HEK293 (cell line): ENCODE data around the gene TMEM150B.
A peak's percentile ranks its signal among the peaks of the same experiment; 100 is the strongest.

Source experiments
- CTCF ChIA-PET: fragments of 350-600 bp; formaldehyde crosslinking; extraction: SDS; loops from one replicate; lab custom pipeline; 2021; ENCODE audit warnings: antibody characterized with exemption; lab: Yijun Ruan, JAX
- POLR2A ChIA-PET: fragments of 300-600 bp; formaldehyde crosslinking; extraction: SDS; loops from one replicate; lab custom pipeline; 2020; ENCODE audit warnings: antibody characterized with exemption, inconsistent platforms; lab: Yijun Ruan, JAX
- H3K27ac ChIP-seq: fragments of 200-500 bp; sonication (Bioruptor generic); 2 replicates; pipeline ENCODE4 v1.5.1; 2014; ENCODE audit warnings: low read depth, low read length, control low read depth, inconsistent platforms; ENCODE audit errors: extremely low read depth
- H3K36me3 ChIP-seq, 2 experiments: fragments of 200-500 bp in 1 of 2; sonication (Bioruptor generic) in 1 of 2; 1 replicate in 1 of 2; 2 replicates in 1 of 2; pipeline ENCODE4 v1.5.1; 2014 to 2017; ENCODE audit warnings: inconsistent platforms in 2 of 2, low read length in 2 of 2; ENCODE audit not compliant: control insufficient read depth in 2 of 2, insufficient read depth in 1 of 2
- H3K4me1 ChIP-seq: fragments of 200-500 bp; sonication (Bioruptor generic); 2 replicates; pipeline ENCODE4 v1.5.1; 2014; ENCODE audit warnings: mild to moderate bottlenecking, low read length, inconsistent platforms; ENCODE audit not compliant: control insufficient read depth, insufficient read depth
- H3K4me3 ChIP-seq: 2 replicates; pipeline ENCODE4 v1.5.1; 2011; ENCODE audit warnings: low read depth, mild to moderate bottlenecking, control low read depth, low read length, moderate library complexity
- H3K9me3 ChIP-seq: fragments of 200-500 bp; sonication (Bioruptor generic); 2 replicates; pipeline ENCODE4 v1.5.1; 2014; ENCODE audit warnings: low read depth, low read length, inconsistent platforms; ENCODE audit not compliant: control insufficient read depth, insufficient read depth
- AEBP2 ChIP-seq: fragments of 450-650 bp; formaldehyde crosslinking; IDR thresholded peaks from 2 replicates; pipeline ENCODE4 v1.5.1; 2016; ENCODE audit warnings: missing biosample characterization, missing genetic modification characterization, borderline replicate concordance
- EGR2 ChIP-seq: fragments of 450-650 bp; formaldehyde crosslinking; IDR thresholded peaks from 2 replicates; pipeline ENCODE4 v1.5.1; 2016; ENCODE audit warnings: low read depth, missing biosample characterization, missing genetic modification characterization
- GLI4 ChIP-seq: fragments of 450-650 bp; formaldehyde crosslinking; IDR thresholded peaks from 2 replicates; pipeline ENCODE4 v1.5.1; 2016; ENCODE audit warnings: missing biosample characterization, missing genetic modification characterization
- IKZF3 ChIP-seq: fragments of 450-650 bp; IDR thresholded peaks from 2 replicates; pipeline ENCODE4 v1.5.0; 2018; ENCODE audit warnings: missing biosample characterization, mild to moderate bottlenecking, missing genetic modification characterization, moderate library complexity
- KLF16 ChIP-seq: fragments of 450-650 bp; formaldehyde crosslinking; IDR thresholded peaks from 2 replicates; pipeline ENCODE4 v1.5.1; 2017; ENCODE audit warnings: missing biosample characterization, missing genetic modification characterization
- KLF8 ChIP-seq: fragments of 450-650 bp; formaldehyde crosslinking; IDR thresholded peaks from 2 replicates; pipeline ENCODE4 v1.5.1; 2016; ENCODE audit warnings: missing biosample characterization, missing genetic modification characterization
- ZFHX2 ChIP-seq: fragments of 450-650 bp; formaldehyde crosslinking; conservative IDR thresholded peaks from 2 replicates; pipeline ENCODE4 v1.5.1; 2016; ENCODE audit warnings: missing biosample characterization, missing genetic modification characterization
- ZNF23 ChIP-seq: fragments of 450-650 bp; formaldehyde crosslinking; IDR thresholded peaks from 2 replicates; pipeline ENCODE4 v1.5.1; 2016; ENCODE audit warnings: missing biosample characterization, missing genetic modification characterization, borderline replicate concordance
- ZNF239 ChIP-seq: fragments of 450-650 bp; formaldehyde crosslinking; IDR thresholded peaks from 2 replicates; pipeline ENCODE4 v1.5.1; 2016; ENCODE audit warnings: missing biosample characterization, missing genetic modification characterization
- ZNF311 ChIP-seq: fragments of 450-650 bp; formaldehyde crosslinking; IDR thresholded peaks from 2 replicates; pipeline ENCODE4 v1.5.1; 2017; ENCODE audit warnings: missing biosample characterization, missing genetic modification characterization, borderline replicate concordance
- ZNF335 ChIP-seq: fragments of 450-650 bp; formaldehyde crosslinking; conservative IDR thresholded peaks from 2 replicates; pipeline ENCODE4 v1.5.1; 2016; ENCODE audit warnings: missing biosample characterization, missing genetic modification characterization
- ZNF530 ChIP-seq: fragments of 450-650 bp; formaldehyde crosslinking; IDR thresholded peaks from 2 replicates; pipeline ENCODE4 v1.5.1; 2016; ENCODE audit warnings: low read depth, missing biosample characterization, missing genetic modification characterization
- ZNF623 ChIP-seq: fragments of 450-650 bp; formaldehyde crosslinking; IDR thresholded peaks from 2 replicates; pipeline ENCODE4 v1.5.1; 2016; ENCODE audit warnings: missing biosample characterization, missing genetic modification characterization
- ZNF76 ChIP-seq: fragments of 450-650 bp; formaldehyde crosslinking; IDR thresholded peaks from 2 replicates; pipeline ENCODE4; 2016; ENCODE audit warnings: low read depth, missing biosample characterization, missing genetic modification characterization, borderline replicate concordance
- TF ChIP-seq, protein P1 (sequence below): fragments of 450-650 bp; formaldehyde crosslinking; IDR thresholded peaks from 2 replicates; pipeline ENCODE4 v1.5.1; 2017; ENCODE audit warnings: missing biosample characterization, missing genetic modification characterization

The TMEM150B gene

DNA sequence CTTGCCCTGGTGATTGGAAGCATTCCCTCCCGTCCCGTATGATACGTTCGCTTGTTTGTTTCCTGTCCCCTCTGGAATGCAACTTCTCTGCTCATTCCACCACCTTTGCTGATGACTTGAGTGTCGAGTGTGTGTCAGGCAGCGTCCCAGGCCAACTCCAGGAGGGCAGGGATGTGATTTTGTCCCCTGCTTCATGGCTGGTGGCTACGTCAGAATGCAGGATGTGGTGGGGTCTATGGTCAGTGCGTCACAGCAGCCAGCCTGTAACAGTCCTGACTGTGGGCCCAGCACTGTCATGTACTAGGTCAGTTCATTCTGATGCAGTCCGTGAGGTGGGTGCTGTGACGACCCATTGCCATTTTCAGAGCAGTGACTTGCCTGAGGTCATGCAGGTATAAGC, 25.1 kb downstream of the TMEM150B start:
- CTCF ChIA-PET, result interaction anchor here (0.7 to 4.1 kb wide), 4 partner anchors 8 to 49 kb away, joined by 3 to 62 read pairs (median 12); partner anchors contain the start of gene KMT5C
- no peak overlapping the region for H3K27ac ChIP-seq

DNA sequence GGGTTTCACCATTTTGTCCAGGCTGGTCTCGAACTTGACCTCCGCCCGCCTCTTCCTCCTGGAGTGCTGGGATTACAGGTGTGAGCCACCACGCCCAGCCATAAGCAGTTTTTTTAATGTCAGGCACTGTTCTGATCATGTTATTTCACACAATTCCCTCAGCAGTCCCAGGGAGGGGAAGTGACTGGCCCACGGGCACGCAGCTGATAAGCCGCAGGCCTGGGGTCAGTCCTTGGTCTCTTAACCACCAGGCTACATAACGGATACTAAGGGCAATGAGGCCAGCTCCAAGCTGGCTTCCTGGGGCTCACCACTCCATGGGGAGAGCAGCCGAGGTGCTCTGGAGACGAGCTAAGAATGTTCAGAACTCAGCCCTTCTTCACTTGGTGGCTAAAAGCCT, 27.9 kb downstream of the TMEM150B start:
- H3K36me3 ChIP-seq, result peaks cover 21 to 43% of the 10 kb centered on the region in 2 experiments; a peak in 2 of 3 replicates
- 0 out of 2 replicates have a peak, but pooled peaks have one; percentile 23 for TF ChIP-seq ZNF623 (tag by site-specific recombination)
- no peak for TF ChIP-seq KLF16
- CTCF ChIA-PET, result interaction anchor here (1.7 kb wide), 1 partner anchor 207 kb away, joined by 5 read pairs; no protein-coding TSS in a partner anchor

More for the DNA sequence above, 25.1 kb downstream of the TMEM150B start:
- no peaks in the 10 kb centered on the region for H3K9me3 ChIP-seq
- H3K36me3 ChIP-seq, result peaks cover 11 to 51% of the 10 kb centered on the region in 2 experiments; a peak in 2 of 3 replicates
- no peak for TF ChIP-seq ZNF530 (tag by site-specific recombination)
- no peak for TF ChIP-seq ZNF239 (tag by site-specific recombination)
- no peak for TF ChIP-seq GLI4 (tag by site-specific recombination)
- peaks cover 3% of the 10 kb centered on the region; the same call in 1 of the 2 replicates for H3K4me1 ChIP-seq
- H3K4me3 ChIP-seq, result no peak overlapping the region
- POLR2A ChIA-PET, result interaction anchor here (1.6 kb wide), 1 partner anchor 39 kb away, joined by 9 read pairs; the partner anchor contains the start of gene KMT5C

DNA sequence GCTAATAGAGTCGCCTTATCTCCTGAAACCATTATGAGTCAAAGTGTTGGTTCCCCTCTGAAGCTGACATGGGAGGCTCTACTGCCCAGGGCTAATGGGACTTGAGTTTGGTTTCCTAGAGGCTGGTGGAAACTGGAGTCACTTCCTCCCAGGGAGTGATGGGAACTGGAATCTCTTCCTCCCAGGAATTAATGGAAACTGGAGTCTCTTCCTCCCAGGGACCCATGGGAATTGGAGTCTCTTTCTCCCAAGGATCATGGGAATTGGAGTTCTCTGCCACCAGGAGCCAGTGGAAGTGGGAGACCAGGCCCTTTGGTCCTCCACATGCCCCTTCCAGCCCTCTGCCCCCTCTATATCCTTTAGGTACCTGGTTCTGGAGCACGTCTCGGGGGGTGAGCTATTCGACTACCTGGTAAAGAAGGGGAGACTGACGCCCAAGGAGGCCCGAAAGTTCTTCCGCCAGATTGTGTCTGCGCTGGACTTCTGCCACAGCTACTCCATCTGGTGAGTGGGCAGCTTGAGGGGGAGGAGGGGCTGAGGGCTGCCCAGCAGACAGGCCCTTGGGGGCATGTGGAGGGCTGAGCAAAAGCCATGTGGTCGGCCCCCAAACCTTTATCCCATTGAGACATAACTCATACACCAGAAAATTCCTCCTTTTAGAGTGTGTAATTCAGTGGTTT, 35.9 kb downstream of the TMEM150B start:
- Histone ChIP-seq H3K4me3 (no peak overlapping the region), H3K36me3 (peaks cover 25 to 41% of the 10 kb centered on the region in 2 experiments; a peak in 2 of 3 replicates), H3K9me3 (no peaks in the 10 kb centered on the region), H3K27ac (no peak overlapping the region), H3K4me1 (no peaks in the 10 kb centered on the region)
- TF ChIP-seq IKZF3 (tag by site-specific recombination) (peak; percentile 68), AEBP2 (tag by site-specific recombination) (no peak), ZNF335 (tag by site-specific recombination) (no peak), KLF8 (tag by site-specific recombination) (0 out of 2 replicates have a peak, but pooled peaks have one; percentile 26), ZNF311 (tag by site-specific recombination) (no peak), EGR2 (tag by site-specific recombination) (peak; percentile 45; the same call in 1 of the 2 replicates), ZNF76 (tag by site-specific recombination) (peak; percentile 79), ZFHX2 (tag by site-specific recombination) (peak; percentile 39), ZNF23 (tag by site-specific recombination) (no peak)
- TF ChIP-seq, protein P1, sequence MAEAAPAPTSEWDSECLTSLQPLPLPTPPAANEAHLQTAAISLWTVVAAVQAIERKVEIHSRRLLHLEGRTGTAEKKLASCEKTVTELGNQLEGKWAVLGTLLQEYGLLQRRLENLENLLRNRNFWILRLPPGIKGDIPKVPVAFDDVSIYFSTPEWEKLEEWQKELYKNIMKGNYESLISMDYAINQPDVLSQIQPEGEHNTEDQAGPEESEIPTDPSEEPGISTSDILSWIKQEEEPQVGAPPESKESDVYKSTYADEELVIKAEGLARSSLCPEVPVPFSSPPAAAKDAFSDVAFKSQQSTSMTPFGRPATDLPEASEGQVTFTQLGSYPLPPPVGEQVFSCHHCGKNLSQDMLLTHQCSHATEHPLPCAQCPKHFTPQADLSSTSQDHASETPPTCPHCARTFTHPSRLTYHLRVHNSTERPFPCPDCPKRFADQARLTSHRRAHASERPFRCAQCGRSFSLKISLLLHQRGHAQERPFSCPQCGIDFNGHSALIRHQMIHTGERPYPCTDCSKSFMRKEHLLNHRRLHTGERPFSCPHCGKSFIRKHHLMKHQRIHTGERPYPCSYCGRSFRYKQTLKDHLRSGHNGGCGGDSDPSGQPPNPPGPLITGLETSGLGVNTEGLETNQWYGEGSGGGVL (tag by site-specific recombination), result no peak
- ChIA-PET POLR2A (no interaction called here), CTCF (interaction anchor here (0.5 to 2.4 kb wide), 3 partner anchors 12 to 129 kb away, joined by 4 to 10 read pairs (median 4); no protein-coding TSS in a partner anchor)

More for the DNA sequence above, 27.9 kb downstream of the TMEM150B start:
- no peak overlapping the region for H3K4me3 ChIP-seq
- H3K9me3 ChIP-seq, result no peaks in the 10 kb centered on the region
- H3K27ac ChIP-seq, result no peak overlapping the region
- POLR2A ChIA-PET, result no interaction called here
- peaks cover 3% of the 10 kb centered on the region; the same call in 1 of the 2 replicates for H3K4me1 ChIP-seq
